Breast epithelium (tissue), 4 donors: ENCODE measurements around the gene ACOT12. TPM values are rescaled to one million over a fixed set of nuclear protein-coding genes. Genes with fewer than 3 reads are reported as not detected.
A peak's percentile ranks its signal among the peaks of the same experiment; 100 is the strongest.

Experiments
- DNase-seq, 2 donors: peaks; one replicate each; pipeline ENCODE4 v3.0.0-alpha.2; 2019; ENCODE audit warnings: low spot score in 2 of 2
- H3K27ac ChIP-seq, 2 donors: fragments of 200-600 bp; sonication (generic) in 1 of 2; one replicate each; pipeline ENCODE4 v1.5.1; 2016 to 2019; ENCODE audit warnings: mild to moderate bottlenecking in 1 of 2
- H3K27me3 ChIP-seq, 2 donors: fragments of 200-600 bp; sonication (generic) in 1 of 2; one replicate each; pipeline versions ENCODE4 v1.5.1 to v1.6.0; 2017 to 2019; ENCODE audit warnings: control low read depth in 1 of 2, mild to moderate bottlenecking in 1 of 2
- H3K36me3 ChIP-seq: fragments of 200-600 bp; one replicate; pipeline ENCODE4 v1.5.1; 2019
- H3K4me1 ChIP-seq, 2 donors: fragments of 200-600 bp; sonication (generic); one replicate each; pipeline ENCODE4 v1.5.1; 2016 to 2019; ENCODE audit warnings: control low read depth in 1 of 2
- H3K4me3 ChIP-seq, 3 donors: fragments of 200-600 bp; sonication (generic); 1 replicate in 2 of 3; 2 replicates in 1 of 3; pipeline ENCODE4 v1.5.1; 2016 to 2019; ENCODE audit warnings: mild to moderate bottlenecking in 3 of 3, moderate library complexity in 2 of 3
- H3K9me3 ChIP-seq, 2 donors: fragments of 200-600 bp; sonication (generic) in 1 of 2; one replicate each; pipeline ENCODE4 v1.5.1; 2016 to 2019; ENCODE audit warnings: control low read depth in 1 of 2
- POLR2A ChIP-seq: fragments of 450-650 bp; IDR thresholded peaks from one replicate; pipeline ENCODE4 v1.6.1; 2016; ENCODE audit warnings: antibody characterized with exemption, mild to moderate bottlenecking, moderate library complexity
- POLR2AphosphoS5 ChIP-seq, 3 donors: sonication (generic); formaldehyde crosslinking; IDR thresholded peaks; one replicate each; pipeline ENCODE4 v1.6.1; 2017; ENCODE audit warnings: antibody characterized with exemption in 3 of 3
- intact Hi-C: fragments of 100-400 bp; cut with DNase I; formaldehyde crosslinking; loops from one replicate; pipeline ENCODE4 v1.15.1; 2023; ENCODE audit warnings: low total_unique reads
- total RNA-seq, 3 donors: library from RNA; depleted of rRNA; stranded (reverse); fragments of >200 nt; gene quantifications; one replicate each; pipeline ENCODE4 v1.1.0, GENCODE V29; 2016
- TF ChIP-seq, protein P1 (sequence below), 3 donors: fragments of 450-650 bp; IDR thresholded peaks; one replicate each; pipeline ENCODE4 v1.5.1; 2016 to 2017; ENCODE audit warnings: antibody characterized with exemption in 3 of 3, mild to moderate bottlenecking in 3 of 3, moderate library complexity in 3 of 3

Gene ACOT12
- total RNA-seq, 3 donors from 2014 or later = not detected

DNA sequence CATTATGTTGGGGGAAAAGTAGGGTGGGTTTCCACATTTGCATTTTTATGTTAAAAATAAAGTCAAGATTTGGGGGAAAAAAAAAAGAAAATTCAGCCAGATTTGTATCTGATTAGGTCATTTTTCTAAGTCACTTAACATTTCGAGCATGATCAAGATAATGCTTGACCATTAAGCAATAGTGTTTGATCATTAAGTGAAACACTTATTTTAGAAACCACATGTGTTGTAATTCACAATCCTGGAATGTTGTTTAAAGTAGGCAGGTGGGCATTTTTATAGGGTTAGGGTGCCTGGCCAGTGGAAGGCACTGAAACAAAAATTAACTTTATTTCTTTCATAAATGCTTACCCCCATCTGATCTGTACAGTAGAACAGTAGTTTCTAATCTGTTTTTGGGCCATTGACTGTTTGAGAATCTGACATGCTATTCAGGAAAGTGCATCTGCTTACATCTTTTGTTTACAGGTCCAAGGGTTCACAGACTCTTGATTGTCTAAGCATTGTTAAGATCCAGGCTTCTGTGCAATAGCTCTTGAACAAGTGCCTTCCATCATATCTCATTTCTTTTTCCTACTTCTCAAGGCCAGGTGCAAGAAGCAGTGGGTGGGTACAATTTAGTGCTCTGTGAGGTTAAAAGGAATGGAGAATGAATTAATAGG lies 83.4 kb downstream of the ACOT12 start:
- no peak for DNase-seq
- intact Hi-C loops = no loop called here
- H3K27ac ChIP-seq = no peak overlapping the region
- no peaks in the 10 kb centered on the region for H3K4me1 ChIP-seq
- no peaks in the 10 kb centered on the region for H3K36me3 ChIP-seq
- H3K4me3 ChIP-seq = no peak overlapping the region
- no peaks in the 10 kb centered on the region for H3K9me3 ChIP-seq
- no peaks in the 10 kb centered on the region for H3K27me3 ChIP-seq
- TF ChIP-seq, protein P1, sequence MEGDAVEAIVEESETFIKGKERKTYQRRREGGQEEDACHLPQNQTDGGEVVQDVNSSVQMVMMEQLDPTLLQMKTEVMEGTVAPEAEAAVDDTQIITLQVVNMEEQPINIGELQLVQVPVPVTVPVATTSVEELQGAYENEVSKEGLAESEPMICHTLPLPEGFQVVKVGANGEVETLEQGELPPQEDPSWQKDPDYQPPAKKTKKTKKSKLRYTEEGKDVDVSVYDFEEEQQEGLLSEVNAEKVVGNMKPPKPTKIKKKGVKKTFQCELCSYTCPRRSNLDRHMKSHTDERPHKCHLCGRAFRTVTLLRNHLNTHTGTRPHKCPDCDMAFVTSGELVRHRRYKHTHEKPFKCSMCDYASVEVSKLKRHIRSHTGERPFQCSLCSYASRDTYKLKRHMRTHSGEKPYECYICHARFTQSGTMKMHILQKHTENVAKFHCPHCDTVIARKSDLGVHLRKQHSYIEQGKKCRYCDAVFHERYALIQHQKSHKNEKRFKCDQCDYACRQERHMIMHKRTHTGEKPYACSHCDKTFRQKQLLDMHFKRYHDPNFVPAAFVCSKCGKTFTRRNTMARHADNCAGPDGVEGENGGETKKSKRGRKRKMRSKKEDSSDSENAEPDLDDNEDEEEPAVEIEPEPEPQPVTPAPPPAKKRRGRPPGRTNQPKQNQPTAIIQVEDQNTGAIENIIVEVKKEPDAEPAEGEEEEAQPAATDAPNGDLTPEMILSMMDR (IDR thresholded peaks at IDR 0.05) = no peak
- TF ChIP-seq POLR2AphosphoS5 (IDR thresholded peaks at IDR 0.05) (no peak), POLR2A (no peak)

DNA sequence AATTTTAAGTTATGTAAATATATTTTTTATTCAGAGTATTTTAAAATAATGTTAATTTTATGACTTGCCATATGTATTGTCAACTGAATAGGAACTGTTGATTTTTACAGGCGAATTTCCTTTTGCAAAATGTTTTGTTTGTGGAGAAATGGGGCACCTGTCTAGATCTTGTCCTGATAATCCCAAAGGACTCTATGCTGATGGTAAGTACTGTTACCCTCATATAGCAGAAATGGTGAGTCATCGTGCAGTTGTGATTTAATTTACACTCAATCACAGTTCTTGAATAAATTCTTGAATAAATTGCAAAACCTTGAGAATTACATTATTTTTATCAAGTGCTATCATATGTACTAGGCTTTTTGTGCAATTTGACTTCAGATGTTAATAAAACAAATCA lies 85.1 kb downstream of the ACOT12 start:
- no peaks in the 10 kb centered on the region for H3K27me3 ChIP-seq
- H3K36me3 ChIP-seq = no peaks in the 10 kb centered on the region
- H3K27ac ChIP-seq = no peak overlapping the region
- no peaks in the 10 kb centered on the region for H3K4me1 ChIP-seq
- DNase-seq = no peak
- intact Hi-C loops = no loop called here
- TF ChIP-seq POLR2AphosphoS5 (IDR thresholded peaks at IDR 0.05) (no peak), POLR2A (no peak)
- TF ChIP-seq, protein P1 (IDR thresholded peaks at IDR 0.05) = no peak
- no peaks in the 10 kb centered on the region for H3K9me3 ChIP-seq
- H3K4me3 ChIP-seq = no peak overlapping the region

DNA sequence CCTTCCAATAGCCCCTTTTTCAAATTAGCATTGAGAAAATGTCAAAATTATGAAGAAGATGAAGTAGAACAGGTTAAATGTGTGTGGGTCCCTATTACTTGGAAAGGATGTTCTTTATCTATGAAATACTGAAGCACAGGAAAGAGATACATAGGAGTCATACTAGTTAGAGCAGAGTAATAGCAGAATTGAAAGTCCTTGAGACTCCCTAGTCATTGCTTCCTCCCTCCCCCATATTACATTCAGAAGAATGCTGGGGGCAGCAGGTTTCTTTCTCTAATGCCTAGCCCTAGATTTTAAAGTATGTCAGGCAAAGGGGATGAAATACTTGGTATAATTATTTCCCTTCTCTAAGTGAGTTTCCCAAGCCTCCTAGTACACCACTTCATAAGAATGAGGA lies 88.1 kb downstream of the ACOT12 start:
- H3K27me3 ChIP-seq = no peaks in the 10 kb centered on the region
- H3K9me3 ChIP-seq = no peaks in the 10 kb centered on the region
- intact Hi-C loops = no loop called here
- peaks cover 0 to under 1% of the 10 kb centered on the region in 2 donors for H3K4me1 ChIP-seq
- H3K36me3 ChIP-seq = no peaks in the 10 kb centered on the region
- no peak overlapping the region for H3K4me3 ChIP-seq
- TF ChIP-seq, protein P1 (IDR thresholded peaks at IDR 0.05) = no peak
- TF ChIP-seq POLR2A (no peak), POLR2AphosphoS5 (IDR thresholded peaks at IDR 0.05) (no peak)
- DNase-seq = no peak
- H3K27ac ChIP-seq = no peak overlapping the region

DNA sequence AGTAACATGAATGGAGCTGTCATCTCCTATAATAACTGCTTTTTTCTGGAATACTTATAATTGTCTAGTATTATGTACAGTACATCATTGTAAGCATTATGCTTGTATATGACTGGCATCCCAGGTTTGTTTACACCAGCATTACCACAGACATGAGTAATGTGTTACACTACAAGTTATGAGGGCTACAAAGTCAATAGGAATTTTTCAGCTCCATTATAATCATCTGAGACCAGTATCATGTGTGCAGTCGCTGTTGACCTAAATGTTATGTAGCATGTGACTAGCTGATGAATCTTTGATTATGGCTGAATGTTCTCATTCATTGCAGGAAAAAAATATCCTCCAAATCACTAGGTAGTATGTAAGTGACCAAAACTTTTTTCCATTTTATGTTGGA lies 90.4 kb downstream of the ACOT12 start:
- Histone ChIP-seq H3K36me3 (no peaks in the 10 kb centered on the region), H3K9me3 (no peaks in the 10 kb centered on the region), H3K27ac (no peak overlapping the region), H3K27me3 (no peaks in the 10 kb centered on the region), H3K4me3 (no peak overlapping the region), H3K4me1 (peaks cover 0 to 5% of the 10 kb centered on the region in 2 donors)
- intact Hi-C loops = no loop called here
- no peak for DNase-seq
- TF ChIP-seq POLR2AphosphoS5 (IDR thresholded peaks at IDR 0.05) = no peak

DNA sequence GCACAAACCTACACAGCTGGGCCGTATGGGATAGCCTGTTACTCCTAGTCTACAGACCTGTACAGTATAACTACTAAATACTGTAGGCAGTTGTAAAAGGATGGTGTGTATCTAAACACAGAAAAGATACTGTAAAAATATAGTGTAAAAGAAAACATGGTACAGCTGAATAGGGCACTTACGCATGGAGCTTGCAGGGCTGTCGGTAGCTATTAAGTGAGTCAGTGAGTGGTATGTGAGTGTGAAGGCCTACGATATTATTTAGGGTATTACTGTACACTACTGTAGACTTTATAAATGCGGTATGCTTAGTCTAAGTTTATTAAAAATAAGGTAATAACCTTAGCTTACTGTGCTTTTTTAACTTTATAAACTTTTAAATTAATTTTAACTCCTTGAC lies 91.3 kb downstream of the ACOT12 start:
- H3K27ac ChIP-seq = no peak overlapping the region
- no peaks in the 10 kb centered on the region for H3K36me3 ChIP-seq
- no peaks in the 10 kb centered on the region for H3K9me3 ChIP-seq
- intact Hi-C loops = no loop called here
- no peak for DNase-seq
- H3K27me3 ChIP-seq = no peaks in the 10 kb centered on the region
- peaks cover 0 to 5% of the 10 kb centered on the region in 2 donors for H3K4me1 ChIP-seq
- TF ChIP-seq POLR2AphosphoS5 (IDR thresholded peaks at IDR 0.05) = no peak
- TF ChIP-seq, protein P1 (IDR thresholded peaks at IDR 0.05) = no peak
- no peak for TF ChIP-seq POLR2A
- H3K4me3 ChIP-seq = peak overlapping the region in 2 of 3 donors; percentile 92 to 94
